GM18858 (cell line): ENCODE data around the gene AMIGO1.

Experiments used
- ATAC-seq: cut with Tn5 transposase; IDR thresholded peaks from one replicate; pipeline ENCODE4 v1.9.1; 2021; ENCODE audit not compliant: unreplicated experiment

Gene AMIGO1

GRCh38 chr1:109504974-109505373, 4.6 kb downstream of the AMIGO1 start:
- no peak for ATAC-seq

- no peak for ATAC-seq
Observed at GRCh38 chr1:109503935-109504334, 5.6 kb downstream of the AMIGO1 start.

- ATAC-seq, result no peak
Observed at GRCh38 chr1:109502364-109502851, 7.1 kb downstream of the AMIGO1 start.

GRCh38 chr1:109501644-109502363, 7.7 kb downstream of the AMIGO1 start:
- no peak for ATAC-seq

- ATAC-seq, result no peak
Observed at GRCh38 chr1:109500941-109501381, 8.6 kb downstream of the AMIGO1 start.

GRCh38 chr1:109499661-109500536, 9.6 kb downstream of the AMIGO1 start:
- no peak for ATAC-seq

- no peak for ATAC-seq
Observed at GRCh38 chr1:109499081-109499480, 10.4 kb downstream of the AMIGO1 start.

GRCh38 chr1:109498161-109498801, 11.2 kb downstream of the AMIGO1 start:
- ATAC-seq, result no peak

GRCh38 chr1:109497449-109498160, 11.9 kb downstream of the AMIGO1 start:
- no peak for ATAC-seq

GRCh38 chr1:109495738-109496137, 13.8 kb downstream of the AMIGO1 start:
- no peak for ATAC-seq

GRCh38 chr1:109493805-109494539, 15.6 kb downstream of the AMIGO1 start, which contains the start of gene CYB561D1:
CYB561D1 (plus strand) TSS chr1:109494094; CDS start chr1:109494140, 46 bp downstream.
- ATAC-seq, result peak; percentile 73

- ATAC-seq, result no peak
Observed at GRCh38 chr1:109493227-109493626, 16.3 kb downstream of the AMIGO1 start.

- no peak for ATAC-seq
Observed at GRCh38 chr1:109492779-109493178, 16.7 kb downstream of the AMIGO1 start.

- ATAC-seq, result no peak
Observed at GRCh38 chr1:109491372-109491771, 18.2 kb downstream of the AMIGO1 start.

GRCh38 chr1:109490934-109491302, 18.6 kb downstream of the AMIGO1 start:
- no peak for ATAC-seq

GRCh38 chr1:109490029-109490933, 19.2 kb downstream of the AMIGO1 start:
- peak; percentile 32 for ATAC-seq

GRCh38 chr1:109488696-109489095, 20.8 kb downstream of the AMIGO1 start:
- no peak for ATAC-seq

GRCh38 chr1:109488201-109488600, 21.3 kb downstream of the AMIGO1 start:
- no peak for ATAC-seq

GRCh38 chr1:109487261-109487660, 22.3 kb downstream of the AMIGO1 start:
- no peak for ATAC-seq
